Astrocyte of the cerebellum (primary cell): ENCODE measurements around the gene TAGLN2.
A peak's percentile ranks its signal among the peaks of the same experiment; 100 is the strongest.

Source experiments
- DNase-seq: peaks from one replicate; pipeline ENCODE4 v3.0.0-alpha.2; 2011; ENCODE audit warnings: low read depth
- H3K4me3 ChIP-seq: 2 replicates; pipeline ENCODE4 v1.5.1; 2011; ENCODE audit warnings: mild to moderate bottlenecking, low read depth, low read length, moderate library complexity
- in situ Hi-C: cut with HindIII; loops from 2 replicates; pipeline ENCODE4 v1.10.0; 2017; ENCODE audit warnings: low sequenced_read_pairs
- TF ChIP-seq, protein P1 (sequence below): IDR thresholded peaks from 2 replicates; pipeline ENCODE4 v1.5.1; 2012; ENCODE audit warnings: low read length, low read depth, moderate library complexity, mild to moderate bottlenecking; ENCODE audit errors: missing control alignments

The TAGLN2 gene

DNA sequence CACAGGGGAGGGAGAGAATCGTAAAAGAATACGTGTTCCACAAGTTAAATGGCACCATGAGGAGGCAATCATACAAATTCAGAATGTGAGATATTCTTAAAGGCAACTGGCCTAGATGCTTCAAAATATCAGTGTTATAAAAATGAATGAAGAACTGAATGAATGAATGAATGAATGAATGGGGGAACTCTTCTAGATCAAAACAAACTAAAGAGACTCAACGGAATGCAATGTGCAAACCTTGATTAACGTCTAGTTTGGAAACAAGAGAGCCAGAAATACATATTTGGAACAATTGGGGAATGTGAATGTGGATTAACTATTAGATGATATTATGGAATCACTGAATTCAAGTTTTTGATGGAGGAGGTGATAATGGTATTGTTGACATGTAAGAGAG, 42.2 kb downstream of the TAGLN2 start:
- TF ChIP-seq, protein P1, sequence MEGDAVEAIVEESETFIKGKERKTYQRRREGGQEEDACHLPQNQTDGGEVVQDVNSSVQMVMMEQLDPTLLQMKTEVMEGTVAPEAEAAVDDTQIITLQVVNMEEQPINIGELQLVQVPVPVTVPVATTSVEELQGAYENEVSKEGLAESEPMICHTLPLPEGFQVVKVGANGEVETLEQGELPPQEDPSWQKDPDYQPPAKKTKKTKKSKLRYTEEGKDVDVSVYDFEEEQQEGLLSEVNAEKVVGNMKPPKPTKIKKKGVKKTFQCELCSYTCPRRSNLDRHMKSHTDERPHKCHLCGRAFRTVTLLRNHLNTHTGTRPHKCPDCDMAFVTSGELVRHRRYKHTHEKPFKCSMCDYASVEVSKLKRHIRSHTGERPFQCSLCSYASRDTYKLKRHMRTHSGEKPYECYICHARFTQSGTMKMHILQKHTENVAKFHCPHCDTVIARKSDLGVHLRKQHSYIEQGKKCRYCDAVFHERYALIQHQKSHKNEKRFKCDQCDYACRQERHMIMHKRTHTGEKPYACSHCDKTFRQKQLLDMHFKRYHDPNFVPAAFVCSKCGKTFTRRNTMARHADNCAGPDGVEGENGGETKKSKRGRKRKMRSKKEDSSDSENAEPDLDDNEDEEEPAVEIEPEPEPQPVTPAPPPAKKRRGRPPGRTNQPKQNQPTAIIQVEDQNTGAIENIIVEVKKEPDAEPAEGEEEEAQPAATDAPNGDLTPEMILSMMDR = no peak
- no peak for DNase-seq
- in situ Hi-C loops = no loop called here
- no peak overlapping the region for H3K4me3 ChIP-seq

GRCh38 chr1:159882527-159882862, 42.8 kb downstream of the TAGLN2 start:
- no peak for DNase-seq
- TF ChIP-seq, protein P1 = no peak
- H3K4me3 ChIP-seq = no peak overlapping the region
- in situ Hi-C loops = no loop called here

- DNase-seq = peak; percentile 95
- in situ Hi-C loops = no loop called here
- H3K4me3 ChIP-seq = no peak overlapping the region
- TF ChIP-seq, protein P1 = no peak
These were observed 43.4 kb downstream of the TAGLN2 start for GRCh38 chr1:159881622-159882526.

DNA sequence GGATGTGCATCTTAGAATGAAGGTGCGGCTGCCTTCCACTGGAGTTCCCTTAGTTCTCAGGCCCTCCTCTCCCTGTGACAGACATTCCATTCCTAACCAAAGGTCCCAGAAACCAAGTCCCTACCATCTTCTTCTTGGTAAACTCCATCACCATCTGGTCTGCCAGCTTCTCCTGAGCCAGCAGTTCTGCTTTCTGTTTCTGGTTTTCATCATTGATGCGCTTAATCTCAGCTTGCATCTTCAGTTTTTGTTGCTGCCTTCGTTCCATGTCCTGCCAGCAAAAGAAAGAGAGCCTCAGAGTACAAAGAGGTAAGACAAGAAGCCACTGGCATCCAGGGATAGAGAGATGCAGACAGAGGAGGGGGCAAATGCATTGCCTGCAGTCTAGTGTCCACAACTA, 44.9 kb downstream of the TAGLN2 start:
- H3K4me3 ChIP-seq = no peak overlapping the region
- no peak for DNase-seq
- in situ Hi-C loops = no loop called here
- TF ChIP-seq, protein P1 = no peak

- no peak overlapping the region for H3K4me3 ChIP-seq
- TF ChIP-seq, protein P1 = no peak
- no peak for DNase-seq
- in situ Hi-C loops = no loop called here
These were observed 45.3 kb downstream of the TAGLN2 start for GRCh38 chr1:159879977-159880376.

- TF ChIP-seq, protein P1 = no peak
- in situ Hi-C loops = no loop called here
- no peak overlapping the region for H3K4me3 ChIP-seq
- no peak for DNase-seq
These were observed 46.2 kb downstream of the TAGLN2 start for GRCh38 chr1:159879136-159879535.
